Endothelial cell of umbilical vein (primary cell): ENCODE measurements around the gene TCERG1L. TPM values are rescaled to one million over a fixed set of nuclear protein-coding genes. Genes with fewer than 3 reads are reported as not detected.

Experiments used
- BruUV-seq: library from RNA; stranded (reverse); fragments of 400-500 nt; replicated peaks from 2 replicates; lab custom pipeline; 2021; lab: Mats Ljungman, UMichigan
- CTCF ChIA-PET: fragments of 300-600, 350-600 bp; sonication (Branson Sonifier 250); formaldehyde crosslinking; loops from one replicate; lab custom pipeline; 2021; ENCODE audit warnings: antibody characterized with exemption, inconsistent platforms; lab: Charles Lee
- POLR2A ChIA-PET: fragments of 300-600, 350-600 bp; sonication (Branson Sonifier 250); formaldehyde crosslinking; loops from one replicate; lab custom pipeline; 2021; ENCODE audit warnings: antibody characterized with exemption, inconsistent platforms; lab: Charles Lee
- DNase-seq: peaks from one replicate; pipeline ENCODE4 v3.0.0-alpha.2; 2011; ENCODE audit warnings: low read depth, low spot score
- FAIRE-seq: peaks from 2 replicates; lab custom pipeline; 2011; peaks lifted over from hg19 to GRCh38; lab: Jason Lieb, UNC
- H2AFZ ChIP-seq: 2 replicates; pipeline ENCODE4 v1.6.0; 2012; ENCODE audit warnings: low read depth, low read length, control low read depth, inconsistent platforms
- H3K27ac ChIP-seq: 2 replicates; pipeline ENCODE4 v1.5.1; 2011; ENCODE audit warnings: low read depth, mild to moderate bottlenecking, control low read depth, low read length, moderate library complexity; ENCODE audit not compliant: insufficient read depth
- H3K27me3 ChIP-seq, 2 experiments: 2 replicates each; pipeline versions ENCODE4 v1.6.0 to v1.6.1; 2011; ENCODE audit warnings: low read length in 2 of 2, mixed read lengths in 1 of 2; ENCODE audit not compliant: control insufficient read depth in 2 of 2, insufficient read depth in 2 of 2
- H3K36me3 ChIP-seq, 2 experiments: 2 replicates in 1 of 2; 3 replicates in 1 of 2; pipeline ENCODE4 v1.5.1; 2011; ENCODE audit warnings: low read length in 2 of 2, mild to moderate bottlenecking in 1 of 2, moderate library complexity in 1 of 2; ENCODE audit not compliant: control insufficient read depth in 2 of 2, insufficient read depth in 2 of 2; ENCODE audit errors: extremely low read depth in 1 of 2
- H3K4me1 ChIP-seq: 3 replicates; pipeline ENCODE4 v1.5.1; 2011; ENCODE audit warnings: mild to moderate bottlenecking, low read length; ENCODE audit not compliant: control insufficient read depth, insufficient read depth; ENCODE audit errors: extremely low read depth
- H3K4me2 ChIP-seq: 2 replicates; pipeline ENCODE4 v1.6.1; 2011; ENCODE audit warnings: low read length, control low read depth, mixed read lengths; ENCODE audit not compliant: insufficient read depth
- H3K4me3 ChIP-seq, 3 experiments: fragments of 200-600 bp in 1 of 3; sonication (generic), shearing (Covaris generic) in 1 of 3; replicated peaks in 1 of 3; 2 replicates each; pipeline ENCODE4 v1.5.1; 2011 to 2016; ENCODE audit warnings: control low read depth in 3 of 3, low read length in 3 of 3, mild to moderate bottlenecking in 2 of 3, inconsistent platforms in 1 of 3, low read depth in 1 of 3, moderate library complexity in 1 of 3; ENCODE audit not compliant: insufficient read depth in 1 of 3
- H3K79me2 ChIP-seq: 2 replicates; pipeline ENCODE4 v1.6.0; 2012; ENCODE audit warnings: low read length, inconsistent platforms; ENCODE audit not compliant: control insufficient read depth, insufficient read depth
- H3K9ac ChIP-seq: replicated peaks from 2 replicates; pipeline ENCODE3; 2011; ENCODE audit warnings: low read length, control low read depth; ENCODE audit not compliant: insufficient read depth; ENCODE audit errors: extremely low read depth
- H3K9me1 ChIP-seq: replicated peaks from 3 replicates; pipeline ENCODE4 v1.6.0; 2011; ENCODE audit warnings: mild to moderate bottlenecking, low read length; ENCODE audit not compliant: control insufficient read depth, insufficient read depth; ENCODE audit errors: extremely low read depth
- H3K9me3 ChIP-seq: replicated peaks from 2 replicates; pipeline ENCODE4 v1.5.1; 2012; ENCODE audit warnings: low read length, inconsistent platforms; ENCODE audit not compliant: control insufficient read depth, insufficient read depth
- H4K20me1 ChIP-seq: replicated peaks from 2 replicates; pipeline ENCODE3; 2011; ENCODE audit warnings: mild to moderate bottlenecking, low read length; ENCODE audit not compliant: control insufficient read depth, insufficient read depth; ENCODE audit errors: extremely low read depth
- CTCF ChIP-seq, 2 donors: IDR thresholded peaks; 1 replicate in 1 of 2; 2 replicates in 1 of 2; pipeline ENCODE4 v1.5.1; 2011; ENCODE audit warnings: low read length in 2 of 2, mild to moderate bottlenecking in 2 of 2, moderate library complexity in 2 of 2, control low read depth in 1 of 2, inconsistent platforms in 1 of 2, low read depth in 1 of 2; ENCODE audit not compliant: insufficient read depth in 1 of 2; ENCODE audit errors: extremely low read depth in 1 of 2
- FOS ChIP-seq: IDR thresholded peaks from 2 replicates; pipeline ENCODE4 v1.6.1; 2011; ENCODE audit warnings: mild to moderate bottlenecking, low read length, moderate library complexity, borderline replicate concordance; ENCODE audit not compliant: insufficient read depth
- GATA2 ChIP-seq: IDR thresholded peaks from 2 replicates; pipeline ENCODE4 v1.7.0; 2011; ENCODE audit warnings: low read depth, mild to moderate bottlenecking, moderate library complexity, mixed read lengths, low read length; ENCODE audit not compliant: insufficient read length, insufficient read depth
- JUN ChIP-seq: IDR thresholded peaks from 2 replicates; pipeline ENCODE4 v1.6.1; 2011; ENCODE audit warnings: borderline replicate concordance, low read depth; ENCODE audit not compliant: insufficient read length, insufficient read depth
- MAX ChIP-seq: IDR thresholded peaks from 2 replicates; pipeline ENCODE4 v1.6.1; 2011; ENCODE audit not compliant: insufficient read depth, insufficient read length
- MYC ChIP-seq: IDR thresholded peaks from one replicate; pipeline ENCODE4 v1.6.1; 2011; ENCODE audit warnings: mild to moderate bottlenecking, low read depth, low read length
- POLR2A ChIP-seq: IDR thresholded peaks from 2 replicates; pipeline ENCODE4 v1.6.1; 2012; ENCODE audit warnings: low read depth, mild to moderate bottlenecking, control low read depth, low read length
- dilution Hi-C: fragments of 300-500 bp; cut with MboI; formaldehyde crosslinking; loops from one replicate; pipeline ENCODE4 v1.15.0; 2019; ENCODE audit warnings: low sequenced_read_pairs; ENCODE audit not compliant: extremely low pct_ligation_motif_present
- intact Hi-C: fragments of 100-400 bp; cut with micrococcal nuclease; formaldehyde crosslinking; loops from one replicate; pipeline ENCODE4 v1.10.0; 2022
- polyA plus RNA-seq, 4 experiments: library from polyadenylated mRNA; depleted of rRNA in 3 of 4; stranded (reverse) in 3 of 4; unstranded in 1 of 4; fragments of >200 nt; gene quantifications; 2 replicates each; pipeline versions ENCODE4 v1.2.1 to v1.2.3, GENCODE V29; 2011 to 2012; ENCODE audit warnings: missing spikeins in 1 of 4
- total RNA-seq: library from RNA; stranded (reverse); gene quantifications from 2 replicates; pipeline ENCODE4 v1.2.3, GENCODE V29; 2021

The TCERG1L gene
- total and polyA plus RNA-seq, 2 donors (not counting 3 experiments of a cell fraction or from before 2014, with no cell fraction given): not detected

- ChIA-PET CTCF (no interaction called here), POLR2A (no interaction called here)
- no peak for FAIRE-seq
- Histone ChIP-seq H3K4me1 (no peaks in the 10 kb centered on the region), H3K4me2 (no peak overlapping the region), H3K27ac (no peak overlapping the region), H3K9me1 (no peaks in the 10 kb centered on the region), H3K36me3 (no peaks in the 10 kb centered on the region), H3K9me3 (peaks cover 7% of the 10 kb centered on the region), H3K79me2 (no peaks in the 10 kb centered on the region), H3K9ac (no peak overlapping the region), H2AFZ (no peak overlapping the region), H4K20me1 (no peaks in the 10 kb centered on the region), H3K27me3 (no peaks in the 10 kb centered on the region), H3K4me3 (no peak overlapping the region)
- no peak for TF ChIP-seq MAX
- no peak for TF ChIP-seq MYC
- no peak for TF ChIP-seq POLR2A
- no peak for TF ChIP-seq JUN
- no peak for TF ChIP-seq FOS
- no peak for TF ChIP-seq GATA2
- no peak for TF ChIP-seq CTCF (IDR thresholded peaks at IDR 0.05; ENCODE audit: extremely low read depth in 1 of 2, insufficient read depth in 1 of 2, low read depth in 1 of 2, low read length in 2 of 2)
- intact Hi-C loops: no loop called here
- no TSS peak for BruUV-seq
- dilution Hi-C loops: no loop called here
- DNase-seq: no peak
These were observed 197.7 kb downstream of the TCERG1L start for GRCh38 chr10:131113709-131114291.
